ENCODE data around the gene FCER2.

Gene FCER2

GRCh38 chr19:7736148-7736547 lies 34.2 kb upstream of the FCER2 start:
- TF ChIP-seq CTCF (conservative IDR thresholded peaks at IDR 0.05; ENCODE audit: low read depth, low read length), result no peak
- no peaks in the 10 kb centered on the region for H4K20me1 ChIP-seq (ENCODE audit: insufficient read depth)
- no peaks in the 10 kb centered on the region for H3K36me3 ChIP-seq (ENCODE audit: insufficient read depth)
- no peaks in the 10 kb centered on the region for H3K4me1 ChIP-seq (ENCODE audit: low read depth, poor library complexity, severe bottlenecking)
- no peak overlapping the region for H3K4me3 ChIP-seq (IDR thresholded peaks at IDR 0.05; ENCODE audit: insufficient read depth, low read depth, low read length)
- H3K4me2 ChIP-seq, result no peak overlapping the region
- peaks cover 59% of the 10 kb centered on the region for H3K27me3 ChIP-seq (ENCODE audit: insufficient read depth, low read depth)
- H3K9ac ChIP-seq, result no peak overlapping the region
- no peak overlapping the region for H3K27ac ChIP-seq
- H2AFZ ChIP-seq (ENCODE audit: low read depth), result no peak overlapping the region
- no peaks in the 10 kb centered on the region for H3K79me2 ChIP-seq (ENCODE audit: insufficient read depth, low read depth)

- H3K9ac ChIP-seq, result no peak overlapping the region
- TF ChIP-seq CTCF (conservative IDR thresholded peaks at IDR 0.05; ENCODE audit: low read depth, low read length), result no peak
- no peak overlapping the region for H3K4me2 ChIP-seq
- H3K27ac ChIP-seq, result no peak overlapping the region
- H3K36me3 ChIP-seq (ENCODE audit: insufficient read depth), result no peaks in the 10 kb centered on the region
- H4K20me1 ChIP-seq (ENCODE audit: insufficient read depth), result no peaks in the 10 kb centered on the region
- H3K79me2 ChIP-seq (ENCODE audit: insufficient read depth, low read depth), result no peaks in the 10 kb centered on the region
- no peak overlapping the region for H3K4me3 ChIP-seq (IDR thresholded peaks at IDR 0.05; ENCODE audit: insufficient read depth, low read depth, low read length)
- peaks cover 48% of the 10 kb centered on the region; the same call in 1 of the 2 replicates for H3K27me3 ChIP-seq (ENCODE audit: insufficient read depth, low read depth)
- no peaks in the 10 kb centered on the region for H3K4me1 ChIP-seq (ENCODE audit: low read depth, poor library complexity, severe bottlenecking)
- H2AFZ ChIP-seq (ENCODE audit: low read depth), result no peak overlapping the region
These were observed 32.6 kb upstream of the FCER2 start for GRCh38 chr19:7734220-7735203.

GRCh38 chr19:7733376-7733775 lies 31.4 kb upstream of the FCER2 start:
- H3K9ac ChIP-seq, result no peak overlapping the region
- peaks cover 48% of the 10 kb centered on the region for H3K27me3 ChIP-seq (ENCODE audit: insufficient read depth, low read depth)
- no peaks in the 10 kb centered on the region for H3K36me3 ChIP-seq (ENCODE audit: insufficient read depth)
- H3K79me2 ChIP-seq (ENCODE audit: insufficient read depth, low read depth), result no peaks in the 10 kb centered on the region
- no peak for TF ChIP-seq CTCF (conservative IDR thresholded peaks at IDR 0.05; ENCODE audit: low read depth, low read length)
- H3K27ac ChIP-seq, result no peak overlapping the region
- no peaks in the 10 kb centered on the region for H3K4me1 ChIP-seq (ENCODE audit: low read depth, poor library complexity, severe bottlenecking)
- H3K4me2 ChIP-seq, result no peak overlapping the region
- H4K20me1 ChIP-seq (ENCODE audit: insufficient read depth), result no peaks in the 10 kb centered on the region
- no peak overlapping the region for H3K4me3 ChIP-seq (IDR thresholded peaks at IDR 0.05; ENCODE audit: insufficient read depth, low read depth, low read length)
- H2AFZ ChIP-seq (ENCODE audit: low read depth), result no peak overlapping the region

GRCh38 chr19:7732045-7732444 lies 30.1 kb upstream of the FCER2 start, which contains the start of gene CLEC4G:
Gene CLEC4G, minus strand, starts transcription at chr19:7732110. Its CDS starts 8 bp downstream, at chr19:7732102.
- no peak for TF ChIP-seq CTCF (conservative IDR thresholded peaks at IDR 0.05; ENCODE audit: low read depth, low read length)
- Histone ChIP-seq H3K36me3 (ENCODE audit: insufficient read depth) (no peaks in the 10 kb centered on the region), H3K27me3 (ENCODE audit: insufficient read depth, low read depth) (peaks cover 48% of the 10 kb centered on the region), H3K27ac (no peak within 1 kb of the TSS), H3K4me2 (no peak within 1 kb of the TSS), H4K20me1 (ENCODE audit: insufficient read depth) (no peaks in the 10 kb centered on the region), H3K79me2 (ENCODE audit: insufficient read depth, low read depth) (no peaks in the 10 kb centered on the region), H2AFZ (ENCODE audit: low read depth) (no peak within 1 kb of the TSS), H3K4me1 (ENCODE audit: low read depth, poor library complexity, severe bottlenecking) (no peaks in the 10 kb centered on the region), H3K4me3 (IDR thresholded peaks at IDR 0.05; ENCODE audit: insufficient read depth, low read depth, low read length) (no peak within 1 kb of the TSS), H3K9ac (no peak within 1 kb of the TSS)

All from KMS-11 (cell line).